Measurements from ENCODE around the gene AP3D1. TPM values are rescaled to one million over a fixed set of nuclear protein-coding genes. Genes with fewer than 3 reads are reported as not detected.

The AP3D1 gene
- total RNA-seq, 4 donors from 2014 or later: 71.0 to 139 (median 99.0) TPM

DNA sequence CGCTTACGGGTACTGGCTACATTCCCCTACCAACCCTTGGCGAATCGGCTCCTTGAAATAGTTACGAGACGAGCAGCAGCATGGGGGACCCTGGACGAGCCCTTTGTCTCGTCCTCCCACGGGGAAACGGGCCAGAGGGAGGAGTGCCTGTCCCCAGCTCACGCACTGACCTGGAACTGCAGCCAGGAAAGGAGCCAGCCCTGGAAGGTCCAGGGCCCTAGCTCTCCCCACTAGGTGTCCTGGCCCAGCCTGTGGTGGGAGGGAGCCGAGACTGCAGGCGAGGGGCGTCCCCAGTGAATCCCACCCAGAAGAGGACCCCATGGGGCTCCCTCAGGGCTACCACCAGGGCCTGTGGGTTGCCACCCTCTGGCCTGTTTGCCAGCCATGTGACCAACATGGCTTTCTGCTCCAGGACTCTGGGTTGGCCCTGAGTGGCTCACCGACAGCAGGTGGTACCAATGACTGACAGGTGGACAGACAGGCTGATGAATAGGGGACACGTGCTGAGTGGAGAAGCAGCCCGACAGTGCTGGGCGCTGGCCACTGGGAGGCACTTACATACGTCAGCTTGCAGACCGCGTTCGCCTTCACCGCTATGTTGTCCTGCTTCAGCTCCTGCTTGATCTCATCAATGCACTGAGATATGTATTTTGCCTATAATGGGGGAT lies 13.2 kb downstream of the AP3D1 start:
- peaks cover 0 to 12% of the 10 kb centered on the region in 2 donors for H3K36me3 ChIP-seq
- ATAC-seq (peak; percentile 83 to 97), DNase-seq (peak; percentile 60 to 91)
- intact Hi-C loops (cut with DNase I; ENCODE audit: low total_unique reads) (no loop called here), in situ Hi-C loops (cut with MboI; ENCODE audit: low sequenced_read_pairs in 4 of 4) (no loop called here)
- H3K4me1 ChIP-seq: peaks cover 0 to 17% of the 10 kb centered on the region in 2 donors
- no peaks in the 10 kb centered on the region for H3K27me3 ChIP-seq
- H3K9me3 ChIP-seq: no peaks in the 10 kb centered on the region
- H3K4me3 ChIP-seq: no peak overlapping the region
- no peak for TF ChIP-seq POLR2A (IDR thresholded peaks at IDR 0.05)
- TF ChIP-seq, protein P1, sequence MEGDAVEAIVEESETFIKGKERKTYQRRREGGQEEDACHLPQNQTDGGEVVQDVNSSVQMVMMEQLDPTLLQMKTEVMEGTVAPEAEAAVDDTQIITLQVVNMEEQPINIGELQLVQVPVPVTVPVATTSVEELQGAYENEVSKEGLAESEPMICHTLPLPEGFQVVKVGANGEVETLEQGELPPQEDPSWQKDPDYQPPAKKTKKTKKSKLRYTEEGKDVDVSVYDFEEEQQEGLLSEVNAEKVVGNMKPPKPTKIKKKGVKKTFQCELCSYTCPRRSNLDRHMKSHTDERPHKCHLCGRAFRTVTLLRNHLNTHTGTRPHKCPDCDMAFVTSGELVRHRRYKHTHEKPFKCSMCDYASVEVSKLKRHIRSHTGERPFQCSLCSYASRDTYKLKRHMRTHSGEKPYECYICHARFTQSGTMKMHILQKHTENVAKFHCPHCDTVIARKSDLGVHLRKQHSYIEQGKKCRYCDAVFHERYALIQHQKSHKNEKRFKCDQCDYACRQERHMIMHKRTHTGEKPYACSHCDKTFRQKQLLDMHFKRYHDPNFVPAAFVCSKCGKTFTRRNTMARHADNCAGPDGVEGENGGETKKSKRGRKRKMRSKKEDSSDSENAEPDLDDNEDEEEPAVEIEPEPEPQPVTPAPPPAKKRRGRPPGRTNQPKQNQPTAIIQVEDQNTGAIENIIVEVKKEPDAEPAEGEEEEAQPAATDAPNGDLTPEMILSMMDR (IDR thresholded peaks at IDR 0.05 in 4 of 5, conservative IDR thresholded peaks at IDR 0.05 in 1 of 5): peak in 2 of 5 experiments; percentile 6 to 29
- peak overlapping the region; percentile 65 to 86 (median 77) for H3K27ac ChIP-seq

DNA sequence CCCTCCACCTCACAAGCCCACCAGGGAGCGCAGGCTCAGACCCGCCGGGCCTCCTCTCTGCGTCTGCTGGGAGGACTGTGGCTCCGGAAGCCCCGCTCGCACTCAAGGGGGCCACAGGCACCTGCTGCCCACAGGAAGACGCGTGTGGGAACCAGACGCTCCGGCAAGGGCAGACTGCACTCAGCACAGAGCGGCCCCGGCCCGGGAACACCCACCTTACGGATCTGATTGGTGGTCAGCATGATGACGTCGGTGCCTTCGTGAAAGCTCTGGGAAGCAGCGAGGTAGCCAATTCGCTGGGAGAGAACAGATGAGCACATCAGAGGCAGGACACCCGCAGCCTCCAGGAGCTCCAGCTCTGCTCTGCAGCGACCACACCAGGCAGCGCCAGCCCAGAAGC lies 14.6 kb downstream of the AP3D1 start:
- H3K27ac ChIP-seq: no peak overlapping the region
- ATAC-seq (no peak), DNase-seq (no peak)
- no peaks in the 10 kb centered on the region for H3K9me3 ChIP-seq
- TF ChIP-seq POLR2A (IDR thresholded peaks at IDR 0.05): no peak
- TF ChIP-seq, protein P1 (IDR thresholded peaks at IDR 0.05 in 4 of 5, conservative IDR thresholded peaks at IDR 0.05 in 1 of 5): no peak
- intact Hi-C loops (cut with DNase I; ENCODE audit: low total_unique reads) (no loop called here), in situ Hi-C loops (cut with MboI; ENCODE audit: low sequenced_read_pairs in 4 of 4) (no loop called here)
- H3K4me3 ChIP-seq: no peak overlapping the region
- H3K4me1 ChIP-seq: peaks cover 0 to 17% of the 10 kb centered on the region in 2 donors
- H3K36me3 ChIP-seq: peaks cover 0 to 20% of the 10 kb centered on the region in 2 donors
- H3K27me3 ChIP-seq: no peaks in the 10 kb centered on the region

DNA sequence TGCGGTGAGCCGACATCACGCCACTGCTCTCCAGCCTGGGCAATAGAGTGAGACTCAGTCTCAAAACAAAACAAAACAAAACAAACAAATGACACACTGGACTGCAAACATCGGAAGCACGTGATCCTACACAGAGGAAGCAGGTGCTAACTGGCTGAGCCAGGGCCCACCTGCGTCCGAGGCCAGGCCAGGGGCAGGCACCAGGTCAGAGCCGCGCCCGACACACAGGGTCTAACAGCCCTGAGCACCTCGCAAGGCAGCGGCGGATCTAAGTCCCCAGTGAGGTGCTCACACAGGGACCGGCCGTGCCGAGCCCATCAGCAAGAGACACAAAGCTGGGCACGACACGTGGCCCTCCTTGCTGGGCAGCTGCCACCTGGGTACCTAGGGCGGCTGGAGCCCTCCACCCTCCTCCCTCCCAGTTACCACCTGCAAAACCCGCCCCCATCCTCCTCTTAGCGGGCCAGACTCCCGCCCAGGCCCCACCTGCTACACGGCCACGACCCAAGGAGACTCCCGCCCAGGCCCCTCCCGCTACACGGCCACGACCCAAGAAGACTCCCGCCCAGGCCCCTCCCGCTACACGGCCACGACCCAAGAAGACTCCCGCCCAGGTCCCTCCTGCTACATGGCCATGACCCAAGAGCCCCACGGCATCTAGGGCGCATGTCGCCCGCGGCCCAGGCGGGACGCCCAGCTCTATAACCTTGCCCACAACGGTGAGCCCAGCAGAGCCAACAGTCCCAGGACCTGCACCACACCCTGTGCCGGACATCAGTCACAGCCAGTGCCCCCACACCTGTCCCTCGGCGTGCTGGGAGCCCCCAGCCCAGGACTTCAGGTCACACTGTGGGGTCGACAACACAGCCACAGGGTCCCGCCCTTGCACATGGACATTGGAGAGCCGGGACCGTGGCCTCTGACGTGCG lies 15.6 kb downstream of the AP3D1 start:
- TF ChIP-seq POLR2A (IDR thresholded peaks at IDR 0.05): no peak
- TF ChIP-seq, protein P1 (IDR thresholded peaks at IDR 0.05 in 4 of 5, conservative IDR thresholded peaks at IDR 0.05 in 1 of 5): no peak
- no peak for ATAC-seq
- peaks cover 0 to 25% of the 10 kb centered on the region in 2 donors for H3K36me3 ChIP-seq

DNA sequence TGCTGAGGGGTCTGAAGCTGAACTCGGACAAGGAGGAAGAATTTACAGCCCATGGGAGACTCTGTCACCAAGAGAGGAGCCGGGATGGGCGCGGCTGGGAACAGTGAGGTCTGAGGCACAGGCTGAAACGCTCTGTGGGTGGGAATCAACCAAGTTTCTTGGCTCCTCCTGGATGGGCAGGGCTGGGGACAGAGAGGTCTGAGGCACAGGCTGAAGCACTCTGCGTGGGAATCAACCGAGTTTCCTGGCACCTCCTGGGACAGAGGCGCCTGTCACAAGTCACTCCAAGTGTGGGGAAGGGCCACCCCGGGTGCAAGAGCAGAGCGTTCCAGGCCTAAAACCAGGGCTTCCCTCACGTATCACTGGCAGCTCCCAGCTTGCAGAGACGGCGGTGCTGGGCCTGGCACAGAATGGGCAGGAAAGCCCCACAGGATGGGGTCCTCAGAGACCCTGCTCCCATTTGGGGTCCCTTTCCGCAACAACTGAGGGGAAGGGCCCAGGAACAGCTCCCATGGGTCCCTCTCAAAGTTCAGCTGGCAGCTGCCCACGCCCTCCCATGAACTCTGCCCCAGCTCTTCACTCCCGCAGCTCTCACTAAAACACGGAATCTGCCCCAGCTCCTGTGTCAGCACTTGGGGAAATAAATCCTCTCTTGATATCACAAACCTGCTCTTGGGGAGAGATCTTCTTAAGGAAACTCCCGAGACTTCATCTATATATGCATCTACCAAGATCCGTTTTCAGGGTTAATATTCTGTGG lies 18.5 kb downstream of the AP3D1 start:
- H3K4me3 ChIP-seq: no peak overlapping the region
- in situ Hi-C loops (cut with MboI; ENCODE audit: low sequenced_read_pairs in 4 of 4) (no loop called here), intact Hi-C loops (cut with DNase I; ENCODE audit: low total_unique reads) (no loop called here)
- TF ChIP-seq, protein P1 (IDR thresholded peaks at IDR 0.05 in 4 of 5, conservative IDR thresholded peaks at IDR 0.05 in 1 of 5): no peak
- TF ChIP-seq POLR2A (IDR thresholded peaks at IDR 0.05): no peak
- DNase-seq (no peak), ATAC-seq (no peak)
- H3K27ac ChIP-seq: no peak overlapping the region
- H3K4me1 ChIP-seq: peaks cover 0 to 4% of the 10 kb centered on the region in 2 donors
- H3K27me3 ChIP-seq: no peaks in the 10 kb centered on the region
- no peaks in the 10 kb centered on the region for H3K9me3 ChIP-seq
- peaks cover 0 to 37% of the 10 kb centered on the region in 2 donors for H3K36me3 ChIP-seq

More for the DNA sequence above, 15.6 kb downstream of the AP3D1 start:
- Histone ChIP-seq H3K27me3 (no peaks in the 10 kb centered on the region), H3K4me3 (no peak overlapping the region), H3K9me3 (no peaks in the 10 kb centered on the region), H3K27ac (no peak overlapping the region), H3K4me1 (peaks cover 0 to 17% of the 10 kb centered on the region in 2 donors)
- intact Hi-C loops (cut with DNase I; ENCODE audit: low total_unique reads): no loop called here
- DNase-seq: no peak
- in situ Hi-C loops (cut with MboI; ENCODE audit: low sequenced_read_pairs in 4 of 4): no loop called here
